Suprapubic skin (tissue), 4 donors: ENCODE measurements around the gene SLC4A1AP. TPM values are rescaled to one million over a fixed set of nuclear protein-coding genes. Genes with fewer than 3 reads are reported as not detected.

Experiments
- DNase-seq, 2 donors: peaks; one replicate each; pipeline ENCODE4 v3.0.0-alpha.2; 2019; ENCODE audit warnings: low spot score in 2 of 2
- H3K27ac ChIP-seq: fragments of 200-600 bp; sonication (generic); one replicate; pipeline ENCODE4 v1.5.1; 2019
- H3K27me3 ChIP-seq: fragments of 200-600 bp; sonication (generic); one replicate; pipeline ENCODE4 v1.5.1; 2019
- H3K36me3 ChIP-seq: fragments of 200-600 bp; sonication (generic); one replicate; pipeline ENCODE4 v1.5.1; 2019
- H3K4me1 ChIP-seq: fragments of 200-600 bp; sonication (generic); one replicate; pipeline ENCODE4 v1.5.1; 2019
- H3K4me3 ChIP-seq: fragments of 200-600 bp; sonication (generic); one replicate; pipeline ENCODE4 v1.5.1; 2019; ENCODE audit warnings: mild to moderate bottlenecking
- H3K9me3 ChIP-seq: fragments of 200-600 bp; sonication (generic); one replicate; pipeline ENCODE4 v1.5.1; 2019
- CTCF ChIP-seq, 2 donors: fragments of 200-600 bp in 1 of 2; fragments of 450-650 bp in 1 of 2; sonication (generic) in 1 of 2; IDR thresholded peaks; one replicate each; pipeline ENCODE4 v1.5.1; 2016 to 2019; ENCODE audit warnings: antibody characterized with exemption in 2 of 2, mild to moderate bottlenecking in 1 of 2, moderate library complexity in 1 of 2
- EP300 ChIP-seq: sonication (generic); formaldehyde crosslinking; IDR thresholded peaks from one replicate; pipeline ENCODE4 v1.6.1; 2017; ENCODE audit warnings: antibody characterized with exemption
- POLR2A ChIP-seq, 2 donors: fragments of 450-650 bp; IDR thresholded peaks; one replicate each; pipeline ENCODE4 v1.6.1; 2017; ENCODE audit warnings: antibody characterized with exemption in 2 of 2, mild to moderate bottlenecking in 2 of 2, moderate library complexity in 2 of 2
- POLR2AphosphoS5 ChIP-seq, 3 donors: sonication (generic); formaldehyde crosslinking; IDR thresholded peaks; one replicate each; pipeline ENCODE4 v1.6.1; 2017; ENCODE audit warnings: antibody characterized with exemption in 3 of 3
- WGBS: methylation state at CpG from one replicate; pipeline ENCODE4 v1.1.5; 2018; 5-methylcytosine and 5-hydroxymethylcytosine counted together
- total RNA-seq, 4 donors: library from RNA; depleted of rRNA; stranded (reverse); fragments of >200 nt; gene quantifications; one replicate each; pipeline ENCODE4 v1.1.0, GENCODE V29; 2016

The SLC4A1AP gene
- total RNA-seq, 4 donors from 2014 or later, result 15.1 to 25.3 (median 20.7) TPM

GRCh38 chr2:27715318-27716210 lies 51.9 kb downstream of the SLC4A1AP start:
- Histone ChIP-seq H3K27me3 (no peaks in the 10 kb centered on the region), H3K27ac (peak overlapping the region; percentile 0), H3K4me1 (peaks cover 32% of the 10 kb centered on the region), H3K9me3 (no peaks in the 10 kb centered on the region), H3K4me3 (peak overlapping the region; percentile 47), H3K36me3 (no peaks in the 10 kb centered on the region)
- WGBS, result 8% methylated on average over 22 of the region's 51 CpGs
- TF ChIP-seq POLR2A (IDR thresholded peaks at IDR 0.05) (no peak), EP300 (no peak), CTCF (IDR thresholded peaks at IDR 0.05) (no peak), POLR2AphosphoS5 (IDR thresholded peaks at IDR 0.05) (no peak)
- no peak for DNase-seq

DNA sequence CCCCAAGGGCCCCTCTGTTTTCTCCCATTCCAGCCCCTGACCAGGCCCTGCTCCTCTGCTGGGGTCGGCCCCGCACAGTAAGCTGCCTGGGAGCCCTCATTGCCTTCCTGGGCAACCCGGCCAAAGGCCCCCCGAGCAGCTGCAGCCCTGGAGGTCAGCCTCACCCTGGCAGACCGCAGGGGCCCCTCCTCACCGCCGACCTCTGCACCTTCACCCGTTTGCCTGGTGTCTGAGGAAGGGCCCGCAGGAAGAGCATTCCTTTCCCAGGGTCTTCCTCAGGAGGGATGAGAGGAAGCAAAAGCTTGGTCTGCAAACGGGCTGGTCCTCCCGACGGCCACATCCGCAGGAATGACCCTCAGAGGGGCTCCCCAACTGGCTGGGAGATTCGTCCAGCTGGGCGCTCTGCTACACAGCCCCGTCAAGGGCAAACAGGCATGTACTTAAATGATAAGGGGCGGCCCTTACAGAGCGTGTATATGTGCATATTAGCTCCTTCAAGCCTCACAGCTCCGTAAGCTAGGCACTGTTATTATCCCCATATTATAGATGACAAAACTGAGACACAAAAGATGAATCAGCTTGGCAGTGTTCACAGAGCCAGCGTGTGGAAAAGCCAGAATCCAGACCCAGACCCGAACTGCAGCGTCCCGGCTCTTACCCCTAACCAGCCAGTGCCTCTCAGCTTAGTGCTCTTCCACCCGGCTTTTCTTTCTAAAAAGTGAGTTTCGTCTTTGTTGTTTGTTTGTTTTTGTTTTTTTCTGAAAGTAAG lies 52.8 kb downstream of the SLC4A1AP start:
- no peak for DNase-seq
- Histone ChIP-seq H3K27me3 (no peaks in the 10 kb centered on the region), H3K4me3 (no peak overlapping the region), H3K9me3 (no peaks in the 10 kb centered on the region), H3K27ac (peak overlapping the region; percentile 29), H3K4me1 (peaks cover 29% of the 10 kb centered on the region), H3K36me3 (no peaks in the 10 kb centered on the region)
- TF ChIP-seq POLR2A (IDR thresholded peaks at IDR 0.05), result no peak
- no peak for TF ChIP-seq EP300
- no peak for TF ChIP-seq POLR2AphosphoS5 (IDR thresholded peaks at IDR 0.05)
- no peak for TF ChIP-seq CTCF (IDR thresholded peaks at IDR 0.05)
- 63% methylated on average over 23 of the region's 25 CpGs for WGBS

DNA sequence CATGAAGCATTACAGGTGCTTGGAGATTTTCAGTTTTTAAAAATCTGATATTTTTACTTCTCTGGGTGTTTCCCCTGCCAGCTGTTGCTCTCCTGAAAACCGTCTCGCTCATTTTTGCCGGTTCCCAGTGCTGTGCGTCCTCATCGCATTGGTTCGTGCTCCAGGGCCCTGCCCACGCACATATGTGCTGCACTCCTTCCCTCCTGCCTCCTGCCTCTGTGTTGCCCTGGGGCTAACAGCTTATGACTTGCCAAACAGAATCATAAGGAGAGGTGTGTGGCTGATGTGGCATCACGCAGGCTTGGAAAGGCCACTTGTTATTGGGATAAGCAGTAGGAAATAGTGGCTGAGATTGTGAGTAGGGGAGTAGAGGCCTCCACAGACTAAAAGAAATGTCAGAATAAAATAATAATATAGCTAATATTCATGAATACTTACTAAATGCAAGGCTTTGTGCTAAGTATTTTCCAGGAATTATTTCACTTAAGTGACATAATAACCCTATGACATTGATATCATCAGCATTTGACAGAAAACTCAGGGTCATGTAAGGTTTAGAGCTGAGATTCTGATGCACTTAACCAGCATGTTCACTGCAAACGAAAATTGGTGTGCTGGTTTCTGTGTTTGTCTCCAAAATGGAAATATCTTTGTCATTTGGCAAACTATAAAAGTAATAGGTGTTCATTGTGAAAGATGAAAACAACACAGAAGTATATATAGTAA lies 53.5 kb downstream of the SLC4A1AP start:
- Histone ChIP-seq H3K27ac (no peak overlapping the region), H3K4me3 (no peak overlapping the region), H3K9me3 (no peaks in the 10 kb centered on the region), H3K36me3 (no peaks in the 10 kb centered on the region), H3K4me1 (peaks cover 29% of the 10 kb centered on the region), H3K27me3 (no peaks in the 10 kb centered on the region)
- no peak for DNase-seq
- no peak for TF ChIP-seq EP300
- TF ChIP-seq POLR2AphosphoS5 (IDR thresholded peaks at IDR 0.05), result no peak
- no peak for TF ChIP-seq POLR2A (IDR thresholded peaks at IDR 0.05)
- no peak for TF ChIP-seq CTCF (IDR thresholded peaks at IDR 0.05)
- 40% methylated on average over 9 of the region's 9 CpGs for WGBS

DNA sequence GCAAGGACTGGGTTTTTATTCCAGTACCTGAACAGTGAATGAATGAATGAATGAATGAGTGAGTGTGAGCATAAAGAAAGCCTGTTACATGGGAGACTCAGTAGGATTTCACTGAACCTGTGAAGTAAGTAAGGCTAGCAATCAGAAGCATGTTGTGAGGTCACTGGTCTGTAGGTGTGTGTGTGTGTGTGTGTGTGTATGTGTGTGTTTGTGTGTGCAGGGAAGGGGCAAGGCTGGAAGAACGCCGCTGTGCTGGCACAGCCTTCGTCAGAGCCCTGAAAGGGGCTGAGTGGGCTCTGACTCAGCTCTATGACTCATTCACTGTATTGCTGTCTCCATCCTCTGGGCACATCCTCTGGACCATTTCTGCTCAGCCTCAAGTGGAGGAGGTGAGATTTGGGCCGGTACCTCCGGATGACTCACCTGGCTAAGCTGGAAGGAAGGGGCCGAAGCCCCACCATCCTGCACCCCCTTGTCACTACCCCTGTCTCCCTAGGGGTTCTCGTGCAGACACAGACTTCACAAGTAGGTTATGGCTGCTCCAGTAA lies 56.4 kb downstream of the SLC4A1AP start:
- WGBS, result 47% methylated on average over 7 of the region's 7 CpGs
- TF ChIP-seq EP300, result no peak
- no peak for TF ChIP-seq POLR2AphosphoS5 (IDR thresholded peaks at IDR 0.05)
- H3K9me3 ChIP-seq, result no peaks in the 10 kb centered on the region
- DNase-seq, result no peak
- no peak overlapping the region for H3K27ac ChIP-seq
- H3K36me3 ChIP-seq, result no peaks in the 10 kb centered on the region
- no peaks in the 10 kb centered on the region for H3K27me3 ChIP-seq
- no peak overlapping the region for H3K4me3 ChIP-seq
- H3K4me1 ChIP-seq, result peaks cover 45% of the 10 kb centered on the region

- TF ChIP-seq POLR2AphosphoS5 (IDR thresholded peaks at IDR 0.05) (no peak), EP300 (no peak), CTCF (IDR thresholded peaks at IDR 0.05) (no peak), POLR2A (IDR thresholded peaks at IDR 0.05) (no peak)
- Histone ChIP-seq H3K27me3 (no peaks in the 10 kb centered on the region), H3K27ac (no peak overlapping the region)
Measured at GRCh38 chr2:27721335-27721734, 57.6 kb downstream of the SLC4A1AP start.

More at GRCh38 chr2:27721335-27721734, 57.6 kb downstream of the SLC4A1AP start:
- no peaks in the 10 kb centered on the region for H3K36me3 ChIP-seq
- H3K9me3 ChIP-seq, result no peaks in the 10 kb centered on the region
- DNase-seq, result no peak
- 91% methylated on average over 8 of the region's 8 CpGs for WGBS
- H3K4me1 ChIP-seq, result peaks cover 34% of the 10 kb centered on the region
- no peak overlapping the region for H3K4me3 ChIP-seq
